ENCODE results near the gene GINS3.

- TF ChIP-seq CTCF (IDR thresholded peaks at IDR 0.05) (no peak), POLR2AphosphoS5 (IDR thresholded peaks at IDR 0.05) (no peak), EP300 (IDR thresholded peaks at IDR 0.05) (no peak)
Measured at GRCh38 chr16:58452640-58453039, 60.4 kb downstream of the GINS3 start.

Measured in upper lobe of left lung (tissue), 4 donors.